Measurements from ENCODE around the gene DTD1.

The DTD1 gene, protein sequence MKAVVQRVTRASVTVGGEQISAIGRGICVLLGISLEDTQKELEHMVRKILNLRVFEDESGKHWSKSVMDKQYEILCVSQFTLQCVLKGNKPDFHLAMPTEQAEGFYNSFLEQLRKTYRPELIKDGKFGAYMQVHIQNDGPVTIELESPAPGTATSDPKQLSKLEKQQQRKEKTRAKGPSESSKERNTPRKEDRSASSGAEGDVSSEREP

DNA sequence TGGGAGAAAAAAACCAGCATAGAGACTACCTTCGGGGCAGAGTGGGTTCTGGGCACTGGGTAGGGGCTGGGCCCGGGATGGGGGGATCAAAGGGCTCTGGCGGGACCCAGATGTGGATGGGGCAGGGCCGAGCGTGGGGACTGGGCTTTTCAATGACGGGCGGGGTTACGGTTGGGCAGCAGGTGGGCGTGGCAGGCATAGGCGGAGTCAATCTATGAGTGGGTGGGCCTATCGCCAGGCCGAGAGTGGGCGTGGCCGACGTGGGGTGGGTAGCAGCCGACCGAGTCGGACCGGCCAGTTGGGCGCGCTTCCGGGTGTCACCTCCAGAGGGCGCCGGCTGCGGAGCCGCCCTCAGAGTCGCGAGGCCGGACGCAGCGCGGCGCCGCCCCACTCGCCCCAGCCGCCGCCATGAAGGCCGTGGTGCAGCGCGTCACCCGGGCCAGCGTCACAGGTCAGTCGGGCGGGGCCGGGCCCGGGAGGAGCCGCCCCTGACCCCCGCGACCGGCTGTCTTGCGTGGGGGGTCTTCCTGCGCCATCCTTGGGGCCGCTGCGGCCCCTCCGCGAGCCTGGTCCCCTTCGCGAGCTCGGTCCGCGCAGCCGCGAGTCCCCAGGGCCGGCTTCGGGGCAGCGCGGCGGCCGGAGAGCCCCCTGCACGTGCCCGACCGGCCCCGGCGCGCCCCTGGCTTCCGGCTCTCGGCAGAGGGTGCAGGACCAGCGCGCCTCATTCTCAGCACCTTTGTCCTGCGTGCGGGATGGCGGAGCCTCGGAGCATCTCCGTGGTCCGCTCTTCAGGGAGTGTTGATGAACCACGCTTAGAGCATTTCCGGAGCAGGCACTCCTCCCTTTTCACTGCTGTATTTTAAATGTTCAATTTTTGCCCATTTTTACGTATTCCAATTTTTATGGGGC is at the start of gene DTD1:
Gene DTD1 (plus strand): TSS at position 390 of the 909 bp plus-strand sequence. CDS start 19 bp downstream, at position 409.
- DNase-seq (ENCODE audit: low spot score), result peak; percentile 97

GRCh38 chr20:18541741-18542140 is 46.1 kb upstream of the DTD1 start:
- peak; percentile 3 for DNase-seq (ENCODE audit: low spot score)

DNA sequence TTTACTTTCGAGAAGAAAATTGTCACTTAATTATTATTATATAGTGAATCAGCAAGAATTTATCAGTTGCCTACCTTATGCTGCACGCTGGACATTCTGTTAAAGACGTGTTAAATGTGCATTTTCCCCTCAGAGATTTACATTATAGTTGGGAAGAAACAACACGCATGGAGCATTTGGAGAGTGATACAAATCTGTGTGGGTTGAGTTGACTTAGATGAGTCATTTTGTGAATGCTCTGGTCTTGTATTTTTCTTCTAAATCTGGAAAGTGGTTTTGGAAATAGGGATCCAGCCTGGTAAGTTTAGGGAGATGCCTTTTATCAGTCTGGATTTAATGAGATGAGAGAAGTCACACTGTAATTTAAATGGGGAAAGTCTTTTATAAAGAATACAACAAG is 44.6 kb upstream of the DTD1 start:
- peak; percentile 3 for DNase-seq (ENCODE audit: low spot score)

DNA sequence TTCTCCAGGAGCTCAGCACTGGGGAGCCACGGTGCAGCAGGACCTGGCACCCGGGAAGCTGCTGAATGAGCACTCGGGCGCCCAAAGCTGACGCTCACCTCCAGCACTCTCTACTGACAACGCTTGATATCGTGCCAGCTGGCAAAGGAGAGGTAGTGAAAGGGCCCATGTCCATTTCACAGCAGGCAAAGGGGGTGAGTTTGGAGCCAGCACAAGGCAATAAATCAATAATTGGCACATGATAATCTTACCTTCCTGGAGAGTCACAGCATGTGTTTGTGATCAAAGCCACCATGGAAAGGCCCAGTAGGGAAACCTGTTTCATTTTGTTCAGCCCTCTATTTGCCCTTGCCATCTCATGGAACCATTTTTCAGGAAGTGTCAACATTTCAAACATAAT is 43.9 kb upstream of the DTD1 start:
- DNase-seq (ENCODE audit: low spot score), result peak; percentile 3

- no peak for DNase-seq (ENCODE audit: low spot score)
Observed at GRCh38 chr20:18545566-18545965, 42.3 kb upstream of the DTD1 start.

DNA sequence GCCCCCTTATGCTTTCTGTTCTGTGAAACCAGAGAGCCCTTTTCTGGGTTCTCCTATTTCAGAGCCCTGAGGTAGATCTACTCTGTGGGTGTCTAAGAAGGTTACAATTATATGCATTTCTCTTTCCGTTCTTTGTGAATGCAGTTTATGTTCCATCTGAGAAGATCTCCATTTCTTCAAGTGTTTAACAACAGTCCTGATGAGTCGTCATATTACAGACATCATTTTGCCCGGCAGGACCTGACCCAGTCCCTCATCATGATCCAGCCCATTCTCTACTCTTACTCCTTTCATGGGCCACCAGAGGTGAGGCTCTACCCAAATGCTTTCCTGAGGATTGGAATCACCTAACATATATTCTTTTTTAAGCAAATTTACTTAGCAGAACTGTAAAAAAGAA is 39.4 kb upstream of the DTD1 start:
- peak; percentile 4 for DNase-seq (ENCODE audit: low spot score)

DNA sequence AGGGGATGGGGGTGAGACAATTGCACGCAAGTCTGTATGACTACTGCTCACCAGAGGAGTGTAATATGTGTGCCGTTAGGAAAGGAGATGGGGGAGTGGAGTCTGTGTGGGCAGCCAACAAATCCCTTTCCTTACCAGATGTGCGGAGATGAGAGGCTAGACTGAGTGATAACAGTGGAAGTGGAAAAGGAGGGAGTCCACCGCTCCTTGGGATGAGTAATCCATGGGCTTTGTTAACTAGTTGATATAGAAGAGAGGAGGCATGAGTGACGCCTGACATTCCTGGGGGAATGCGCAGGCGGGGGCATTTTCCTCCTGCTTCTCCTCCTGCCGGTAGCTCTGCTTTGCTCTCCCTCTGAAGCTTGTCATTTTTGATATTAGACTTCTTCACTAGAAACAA is 34.1 kb upstream of the DTD1 start:
- DNase-seq (ENCODE audit: low spot score), result no peak

DNA sequence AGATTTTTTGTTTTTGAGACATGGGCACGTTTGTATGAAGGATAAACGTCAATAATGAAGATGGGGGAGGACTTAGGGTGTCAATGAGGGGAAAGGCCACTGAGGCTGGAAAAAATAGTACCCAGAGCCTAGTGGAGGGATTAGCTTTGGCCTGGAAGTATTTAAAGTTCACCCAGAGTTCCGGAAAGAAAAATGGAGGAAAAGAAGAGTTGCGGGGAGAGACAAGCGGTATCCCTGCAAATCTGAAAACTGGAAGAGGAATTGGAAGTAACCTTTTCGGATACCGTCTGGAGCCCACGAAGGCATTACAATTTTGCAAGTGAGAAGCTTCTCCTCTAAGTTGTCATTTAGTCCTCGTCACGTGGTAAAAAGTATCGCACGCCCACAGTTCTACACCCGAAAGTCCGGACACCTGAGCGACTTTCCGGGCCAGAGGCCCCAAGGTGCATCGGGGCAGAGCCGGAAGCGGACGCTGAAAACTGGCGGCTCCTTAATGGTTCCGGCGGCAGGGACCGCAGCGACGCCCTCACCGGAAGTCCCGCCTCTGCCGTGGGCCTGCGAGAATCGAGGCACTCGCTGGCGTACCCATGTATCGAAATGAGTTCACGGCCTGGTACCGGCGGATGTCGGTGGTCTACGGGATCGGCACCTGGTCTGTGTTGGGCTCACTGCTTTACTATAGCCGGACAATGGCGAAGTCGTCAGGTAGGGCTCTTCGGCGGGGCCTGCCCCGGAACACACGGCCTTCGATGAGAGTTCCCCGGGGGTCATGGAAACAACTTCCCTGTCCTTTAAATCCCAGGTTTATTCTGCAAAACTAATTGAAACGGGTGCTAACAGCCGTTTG is 20.7 kb upstream of the DTD1 start, which contains the start of gene SMIM26:
Gene SMIM26 (plus strand): TSS at position 541 of the 847 bp plus-strand sequence. CDS start 47 bp downstream, at position 588.
- peak; percentile 97 for DNase-seq (ENCODE audit: low spot score)

- peak; percentile 35 for DNase-seq (ENCODE audit: low spot score)
Observed at GRCh38 chr20:18567739-18568091, 20.1 kb upstream of the DTD1 start.

DNA sequence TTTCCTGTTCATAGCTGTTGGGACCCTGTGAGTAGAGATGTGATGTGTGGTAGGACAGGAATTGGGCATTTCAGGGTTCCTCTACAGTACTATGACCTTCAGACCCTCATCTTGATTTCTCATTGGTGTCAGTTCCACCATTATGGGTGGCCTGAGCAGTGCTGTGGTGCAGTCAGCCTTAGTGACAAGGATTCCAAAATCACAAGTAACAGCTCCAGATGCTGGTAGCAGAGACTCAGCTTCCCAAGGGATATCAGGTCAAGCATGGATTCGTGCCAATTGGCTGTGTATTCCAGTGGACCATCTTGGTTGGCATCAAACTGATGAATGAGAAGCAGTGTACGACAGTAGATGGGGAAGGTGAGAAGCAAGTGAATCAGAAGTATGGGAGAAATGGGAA is 16.8 kb upstream of the DTD1 start:
- no peak for DNase-seq (ENCODE audit: low spot score)

DNA sequence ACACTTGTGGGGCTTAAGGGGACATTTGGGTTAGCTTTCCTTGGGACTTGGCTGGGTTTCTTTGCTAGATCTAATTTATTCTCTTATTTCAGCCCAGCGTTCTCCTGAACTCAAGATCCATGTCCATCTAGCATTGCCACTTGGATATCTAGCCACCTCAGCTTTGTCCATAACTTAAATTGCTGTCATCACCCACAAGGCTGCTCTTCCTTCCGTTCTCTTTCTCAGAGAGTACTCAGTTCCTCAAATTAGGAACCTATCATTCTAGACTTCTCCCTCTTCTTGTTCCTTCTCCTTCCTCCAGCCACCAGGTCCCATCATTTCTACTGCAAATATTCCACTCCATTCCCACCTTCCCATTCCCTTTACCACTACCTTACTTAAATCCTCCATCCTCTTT is 16.3 kb upstream of the DTD1 start:
- DNase-seq (ENCODE audit: low spot score), result no peak

GRCh38 chr20:18577942-18578341 is 9.9 kb upstream of the DTD1 start:
- no peak for DNase-seq (ENCODE audit: low spot score)

GRCh38 chr20:18578581-18578980 is 9.3 kb upstream of the DTD1 start:
- DNase-seq (ENCODE audit: low spot score), result no peak

DNA sequence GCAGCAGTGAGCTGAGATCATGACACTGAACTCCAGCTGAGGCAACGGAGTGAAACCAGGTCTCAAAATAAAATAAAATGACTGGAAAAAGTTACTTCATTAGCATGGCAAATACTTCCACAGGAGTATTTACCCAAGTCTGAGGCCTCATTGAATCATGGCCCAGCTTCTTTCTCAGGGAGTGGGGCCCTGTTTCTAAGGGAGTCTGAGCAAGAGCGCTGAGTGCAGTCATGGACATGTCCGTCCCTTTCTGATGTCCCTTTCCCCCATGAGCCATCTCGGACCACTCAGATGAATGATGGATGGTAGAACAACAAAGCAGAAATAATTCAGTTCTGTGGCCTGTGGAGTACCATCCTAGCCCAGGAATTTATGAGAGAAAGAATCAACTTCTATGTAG is 7.8 kb upstream of the DTD1 start:
- no peak for DNase-seq (ENCODE audit: low spot score)

DNA sequence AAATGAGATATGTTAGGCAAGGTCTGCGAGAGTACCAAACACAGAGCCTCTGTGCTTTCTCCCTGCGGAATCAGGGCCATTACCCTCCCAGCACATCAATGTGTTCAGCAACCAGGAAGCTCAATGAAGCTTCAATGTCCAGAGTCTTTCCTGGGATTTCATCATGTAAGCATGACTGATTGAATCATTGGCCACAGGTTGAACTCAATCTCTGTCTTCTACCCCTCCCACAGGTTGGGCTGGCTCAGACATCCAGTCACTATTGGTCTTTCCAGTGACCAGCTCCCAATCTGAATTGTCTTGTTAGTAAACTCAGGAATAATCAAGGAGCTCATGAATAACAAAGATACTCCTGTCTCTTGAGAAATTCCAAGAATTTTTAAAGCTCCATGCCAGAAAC is 2.7 kb upstream of the DTD1 start:
- no peak for DNase-seq (ENCODE audit: low spot score)

GRCh38 chr20:18588574-18588933 is 700 bp downstream of the DTD1 start:
- no peak for DNase-seq (ENCODE audit: low spot score)

DNA sequence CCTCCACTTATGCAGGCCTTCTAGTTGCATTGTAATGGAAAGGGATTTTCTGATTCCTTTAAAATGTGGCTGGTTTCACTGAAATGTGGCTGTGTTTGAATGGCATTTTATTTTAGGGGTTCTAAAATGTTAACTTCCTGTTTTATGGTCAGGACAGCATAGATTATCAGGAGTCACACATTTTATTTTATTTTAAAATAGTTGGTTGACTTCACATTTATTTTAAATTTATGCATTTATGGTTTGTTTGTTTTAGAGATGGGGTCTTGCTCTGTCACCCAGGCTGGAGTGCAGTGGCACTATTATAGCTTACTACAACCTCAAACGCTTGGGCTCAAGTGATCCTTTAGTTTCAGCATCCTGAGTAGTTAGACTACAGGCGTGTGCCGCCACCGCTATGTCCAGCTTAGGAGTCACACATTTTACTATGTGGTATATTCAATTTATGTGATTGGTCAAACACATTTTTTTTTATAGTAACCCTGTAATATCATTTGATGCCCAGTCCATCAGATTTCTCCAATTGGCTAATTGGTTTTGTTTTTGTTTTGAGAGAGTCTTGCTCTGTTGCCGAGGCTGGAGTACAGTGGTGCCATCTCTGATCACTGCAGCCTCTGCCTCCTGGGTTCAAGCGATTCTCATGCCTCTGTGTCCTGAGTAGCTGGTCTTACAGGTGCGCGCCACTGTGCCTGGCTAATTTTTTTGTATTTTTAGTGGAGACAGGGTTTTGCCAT is 2.3 kb downstream of the DTD1 start:
- DNase-seq (ENCODE audit: low spot score), result no peak

- no peak for DNase-seq (ENCODE audit: low spot score)
Observed at GRCh38 chr20:18596270-18596669, 8.4 kb downstream of the DTD1 start.

DNA sequence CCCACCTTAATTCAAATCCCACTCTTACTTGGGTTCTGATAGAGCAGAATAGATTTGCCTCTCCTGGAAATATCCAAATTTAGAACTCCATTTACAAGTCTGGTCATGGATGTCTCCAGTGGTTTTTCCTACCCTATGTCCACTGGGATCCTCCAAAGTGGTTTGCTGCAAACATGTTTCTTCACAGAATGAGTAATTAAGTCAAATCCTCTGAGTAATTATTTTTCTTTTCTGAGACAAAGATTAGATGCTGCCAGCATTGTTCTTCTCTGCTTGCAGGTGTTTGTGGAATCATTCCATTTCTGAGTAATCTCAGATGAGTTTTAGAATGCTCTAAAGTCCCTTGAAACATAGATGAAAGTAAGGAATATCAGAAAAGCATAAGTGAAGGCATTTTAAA is 21.9 kb downstream of the DTD1 start:
- no peak for DNase-seq (ENCODE audit: low spot score)

DNA sequence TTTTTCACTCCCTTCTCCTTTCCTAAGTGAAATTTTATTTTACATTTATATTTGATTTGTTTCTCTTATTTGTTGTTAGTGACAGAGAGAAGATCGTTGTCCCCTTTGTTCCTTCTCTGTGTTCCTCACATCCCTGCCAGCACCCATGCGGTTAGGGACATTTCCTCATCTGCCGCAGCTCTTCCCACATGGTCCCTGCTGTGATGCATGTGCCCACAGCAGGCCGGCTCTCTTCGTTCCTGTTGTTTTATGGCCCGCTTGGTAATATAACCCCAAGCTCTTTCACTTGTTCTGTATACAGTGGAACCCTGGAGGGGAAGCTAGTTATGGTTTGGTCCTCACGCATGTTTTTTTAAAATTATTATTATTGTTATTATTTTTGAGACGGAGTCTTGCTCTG is 23.6 kb downstream of the DTD1 start:
- no peak for DNase-seq (ENCODE audit: low spot score)

GRCh38 chr20:18613553-18613952 is 25.7 kb downstream of the DTD1 start:
- DNase-seq (ENCODE audit: low spot score), result no peak

GRCh38 chr20:18614244-18614643 is 26.4 kb downstream of the DTD1 start:
- no peak for DNase-seq (ENCODE audit: low spot score)
